ENCODE measurements around the gene GALE.
"Not testable (repeated sequence)": the region's sequence is repeated elsewhere in the genome, so short reads cannot be mapped to it uniquely, and the experiment has no call there.

The GALE gene

GRCh38 chr1:23791516-23792047 lies 9.0 kb downstream of the GALE start:
- Histone ChIP-seq H3K9ac (ENCODE audit: insufficient read length, low read depth) (peak overlapping the region; percentile 84), H3K4me3 (ENCODE audit: insufficient read length, low read depth) (peak overlapping the region; percentile 83), H3K4me1 (ENCODE audit: insufficient read depth, insufficient read length) (peaks cover 2% of the 10 kb centered on the region), H3K36me3 (ENCODE audit: insufficient read depth, insufficient read length, low read length) (peaks cover 52% of the 10 kb centered on the region), H3K27me3 (ENCODE audit: insufficient read depth, insufficient read length) (no peaks in the 10 kb centered on the region), H3K9me3 (ENCODE audit: insufficient read depth, low read length) (no peaks in the 10 kb centered on the region)
- TF ChIP-seq ZNF274 (IDR thresholded peaks at IDR 0.05; ENCODE audit: low read depth, low read length) (no peak), YY1 (IDR thresholded peaks at IDR 0.05; ENCODE audit: insufficient read depth, insufficient read length) (no peak), SUZ12 (IDR thresholded peaks at IDR 0.05; ENCODE audit: extremely low read depth, insufficient read depth, insufficient read length) (no peak)
- no peak for DNase-seq (ENCODE audit: low read depth, low spot score)

GRCh38 chr1:23790696-23791515 lies 9.6 kb downstream of the GALE start, which contains the start of gene LYPLA2:
TSS of gene LYPLA2 (plus strand) at chr1:23791145. CDS start at chr1:23792683, 1,538 bp downstream.
- H3K27me3 ChIP-seq (ENCODE audit: insufficient read depth, insufficient read length) = no peaks in the 10 kb centered on the region
- peaks cover 53% of the 10 kb centered on the region for H3K36me3 ChIP-seq (ENCODE audit: insufficient read depth, insufficient read length, low read length)
- no peaks in the 10 kb centered on the region for H3K9me3 ChIP-seq (ENCODE audit: insufficient read depth, low read length)
- no peak for TF ChIP-seq ZNF274 (IDR thresholded peaks at IDR 0.05; ENCODE audit: low read depth, low read length)
- peak; percentile 82 for TF ChIP-seq YY1 (IDR thresholded peaks at IDR 0.05; ENCODE audit: insufficient read depth, insufficient read length)
- TF ChIP-seq SUZ12 (IDR thresholded peaks at IDR 0.05; ENCODE audit: extremely low read depth, insufficient read depth, insufficient read length) = no peak
- no peak for DNase-seq (ENCODE audit: low read depth, low spot score)
- peak within 1 kb of the TSS; percentile 84 for H3K9ac ChIP-seq (ENCODE audit: insufficient read length, low read depth)
- H3K4me1 ChIP-seq (ENCODE audit: insufficient read depth, insufficient read length) = peaks cover 2% of the 10 kb centered on the region
- H3K4me3 ChIP-seq (ENCODE audit: insufficient read length, low read depth) = peak within 1 kb of the TSS; percentile 83

- Histone ChIP-seq H3K4me1 (ENCODE audit: insufficient read depth, insufficient read length) (peaks cover 2% of the 10 kb centered on the region), H3K9ac (ENCODE audit: insufficient read length, low read depth) (no peak overlapping the region), H3K36me3 (ENCODE audit: insufficient read depth, insufficient read length, low read length) (peaks cover 40% of the 10 kb centered on the region), H3K4me3 (ENCODE audit: insufficient read length, low read depth) (no peak overlapping the region), H3K27me3 (ENCODE audit: insufficient read depth, insufficient read length) (no peaks in the 10 kb centered on the region), H3K9me3 (ENCODE audit: insufficient read depth, low read length) (no peaks in the 10 kb centered on the region)
- DNase-seq (ENCODE audit: low read depth, low spot score) = no peak
- TF ChIP-seq ZNF274 (IDR thresholded peaks at IDR 0.05; ENCODE audit: low read depth, low read length) (no peak), YY1 (IDR thresholded peaks at IDR 0.05; ENCODE audit: insufficient read depth, insufficient read length) (no peak), SUZ12 (IDR thresholded peaks at IDR 0.05; ENCODE audit: extremely low read depth, insufficient read depth, insufficient read length) (no peak)
These were observed 11.9 kb downstream of the GALE start for GRCh38 chr1:23788695-23789094.

- Histone ChIP-seq H3K27me3 (ENCODE audit: insufficient read depth, insufficient read length) (no peaks in the 10 kb centered on the region), H3K4me3 (ENCODE audit: insufficient read length, low read depth) (no peak overlapping the region), H3K36me3 (ENCODE audit: insufficient read depth, insufficient read length, low read length) (peaks cover 31% of the 10 kb centered on the region), H3K4me1 (ENCODE audit: insufficient read depth, insufficient read length) (peaks cover 2% of the 10 kb centered on the region), H3K9ac (ENCODE audit: insufficient read length, low read depth) (no peak overlapping the region), H3K9me3 (ENCODE audit: insufficient read depth, low read length) (no peaks in the 10 kb centered on the region)
- TF ChIP-seq ZNF274 (IDR thresholded peaks at IDR 0.05; ENCODE audit: low read depth, low read length) (no peak), YY1 (IDR thresholded peaks at IDR 0.05; ENCODE audit: insufficient read depth, insufficient read length) (no peak), SUZ12 (IDR thresholded peaks at IDR 0.05; ENCODE audit: extremely low read depth, insufficient read depth, insufficient read length) (no peak)
- DNase-seq (ENCODE audit: low read depth, low spot score) = no peak
These were observed 12.9 kb downstream of the GALE start for GRCh38 chr1:23787701-23788100.

- H3K4me1 ChIP-seq (ENCODE audit: insufficient read depth, insufficient read length) = peaks cover 2% of the 10 kb centered on the region
- TF ChIP-seq YY1 (IDR thresholded peaks at IDR 0.05; ENCODE audit: insufficient read depth, insufficient read length) = no peak
- TF ChIP-seq SUZ12 (IDR thresholded peaks at IDR 0.05; ENCODE audit: extremely low read depth, insufficient read depth, insufficient read length) = no peak
- no peak for TF ChIP-seq ZNF274 (IDR thresholded peaks at IDR 0.05; ENCODE audit: low read depth, low read length)
- no peaks in the 10 kb centered on the region for H3K27me3 ChIP-seq (ENCODE audit: insufficient read depth, insufficient read length)
- H3K9ac ChIP-seq (ENCODE audit: insufficient read length, low read depth) = no peak overlapping the region
- H3K4me3 ChIP-seq (ENCODE audit: insufficient read length, low read depth) = no peak overlapping the region
- DNase-seq (ENCODE audit: low read depth, low spot score) = no peak
- H3K36me3 ChIP-seq (ENCODE audit: insufficient read depth, insufficient read length, low read length) = peaks cover 47% of the 10 kb centered on the region
- H3K9me3 ChIP-seq (ENCODE audit: insufficient read depth, low read length) = no peaks in the 10 kb centered on the region
These were observed 15.7 kb downstream of the GALE start for GRCh38 chr1:23784846-23785245.

GRCh38 chr1:23783141-23783540 lies 17.4 kb downstream of the GALE start:
- not testable (repeated sequence) for H3K9me3 ChIP-seq (ENCODE audit: insufficient read depth, low read length); DNase-seq (ENCODE audit: low read depth, low spot score); H3K4me1 ChIP-seq (ENCODE audit: insufficient read depth, insufficient read length); H3K27me3 ChIP-seq (ENCODE audit: insufficient read depth, insufficient read length); H3K9ac ChIP-seq (ENCODE audit: insufficient read length, low read depth); H3K4me3 ChIP-seq (ENCODE audit: insufficient read length, low read depth)
- peaks cover 50% of the 10 kb centered on the region for H3K36me3 ChIP-seq (ENCODE audit: insufficient read depth, insufficient read length, low read length)

GRCh38 chr1:23779826-23780371 lies 20.7 kb downstream of the GALE start:
- H3K9me3 ChIP-seq (ENCODE audit: insufficient read depth, low read length) = no peaks in the 10 kb centered on the region
- H3K9ac ChIP-seq (ENCODE audit: insufficient read length, low read depth) = peak overlapping the region; percentile 36
- no peak for TF ChIP-seq YY1 (IDR thresholded peaks at IDR 0.05; ENCODE audit: insufficient read depth, insufficient read length)
- TF ChIP-seq ZNF274 (IDR thresholded peaks at IDR 0.05; ENCODE audit: low read depth, low read length) = no peak
- TF ChIP-seq SUZ12 (IDR thresholded peaks at IDR 0.05; ENCODE audit: extremely low read depth, insufficient read depth, insufficient read length) = no peak
- no peak overlapping the region for H3K4me3 ChIP-seq (ENCODE audit: insufficient read length, low read depth)
- no peaks in the 10 kb centered on the region for H3K27me3 ChIP-seq (ENCODE audit: insufficient read depth, insufficient read length)
- peaks cover 27% of the 10 kb centered on the region for H3K36me3 ChIP-seq (ENCODE audit: insufficient read depth, insufficient read length, low read length)
- no peak for DNase-seq (ENCODE audit: low read depth, low spot score)
- H3K4me1 ChIP-seq (ENCODE audit: insufficient read depth, insufficient read length) = no peaks in the 10 kb centered on the region

Data from NT2/D1 (cell line).